GM06990 (cell line): ENCODE data around the gene FBN1.

Experiments
- DNase-seq: peaks from one replicate; pipeline ENCODE4 v3.0.0-alpha.2; 2011; ENCODE audit not compliant: insufficient read length; ENCODE audit errors: extremely low read depth
- H3K27me3 ChIP-seq: replicated peaks from 2 replicates; pipeline ENCODE4 v1.6.0; 2011; ENCODE audit warnings: low read length; ENCODE audit not compliant: control insufficient read depth, insufficient read depth
- H3K36me3 ChIP-seq: 2 replicates; pipeline ENCODE4 v1.5.1; 2011; ENCODE audit warnings: low read length; ENCODE audit not compliant: control insufficient read depth, insufficient read depth
- H3K4me3 ChIP-seq: replicated peaks from 2 replicates; pipeline ENCODE4 v1.5.1; 2011; ENCODE audit warnings: low read depth, mild to moderate bottlenecking, control low read depth, low read length
- CTCF ChIP-seq: IDR thresholded peaks from 2 replicates; pipeline ENCODE4 v1.5.1; 2011; ENCODE audit warnings: low read length, control low read depth, mild to moderate bottlenecking, inconsistent platforms; ENCODE audit not compliant: insufficient read depth, poor library complexity, severe bottlenecking

FBN1 gene

GRCh38 chr15:48423342-48423741 lies 222.2 kb downstream of the FBN1 start:
- Histone ChIP-seq H3K27me3 (no peaks in the 10 kb centered on the region), H3K4me3 (no peak overlapping the region), H3K36me3 (peaks cover 2% of the 10 kb centered on the region)
- no peak for DNase-seq
- TF ChIP-seq CTCF: no peak

GRCh38 chr15:48422401-48422800 lies 223.1 kb downstream of the FBN1 start:
- no peaks in the 10 kb centered on the region for H3K27me3 ChIP-seq
- no peak for DNase-seq
- H3K4me3 ChIP-seq: no peak overlapping the region
- peaks cover 2% of the 10 kb centered on the region for H3K36me3 ChIP-seq
- TF ChIP-seq CTCF: no peak

GRCh38 chr15:48421362-48421761 lies 224.1 kb downstream of the FBN1 start:
- Histone ChIP-seq H3K36me3 (peaks cover 2% of the 10 kb centered on the region), H3K4me3 (no peak overlapping the region), H3K27me3 (no peaks in the 10 kb centered on the region)
- DNase-seq: no peak
- no peak for TF ChIP-seq CTCF

- TF ChIP-seq CTCF: no peak
- no peak overlapping the region for H3K4me3 ChIP-seq
- peaks cover under 1% of the 10 kb centered on the region for H3K36me3 ChIP-seq
- no peak for DNase-seq
- H3K27me3 ChIP-seq: no peaks in the 10 kb centered on the region
Measured at GRCh38 chr15:48419896-48420295, 225.6 kb downstream of the FBN1 start.

GRCh38 chr15:48418343-48418742 lies 227.2 kb downstream of the FBN1 start:
- no peak for TF ChIP-seq CTCF
- no peak overlapping the region for H3K4me3 ChIP-seq
- DNase-seq: no peak
- H3K36me3 ChIP-seq: no peaks in the 10 kb centered on the region; the same call in none of the 2 replicates
- H3K27me3 ChIP-seq: no peaks in the 10 kb centered on the region

- Histone ChIP-seq H3K4me3 (no peak overlapping the region), H3K36me3 (no peaks in the 10 kb centered on the region; the same call in none of the 2 replicates)
- DNase-seq: no peak
Measured at GRCh38 chr15:48416301-48416700, 229.2 kb downstream of the FBN1 start.

More at GRCh38 chr15:48416301-48416700, 229.2 kb downstream of the FBN1 start:
- no peaks in the 10 kb centered on the region for H3K27me3 ChIP-seq
- no peak for TF ChIP-seq CTCF
